ENCODE data around the gene PUDP.

Gene PUDP

DNA sequence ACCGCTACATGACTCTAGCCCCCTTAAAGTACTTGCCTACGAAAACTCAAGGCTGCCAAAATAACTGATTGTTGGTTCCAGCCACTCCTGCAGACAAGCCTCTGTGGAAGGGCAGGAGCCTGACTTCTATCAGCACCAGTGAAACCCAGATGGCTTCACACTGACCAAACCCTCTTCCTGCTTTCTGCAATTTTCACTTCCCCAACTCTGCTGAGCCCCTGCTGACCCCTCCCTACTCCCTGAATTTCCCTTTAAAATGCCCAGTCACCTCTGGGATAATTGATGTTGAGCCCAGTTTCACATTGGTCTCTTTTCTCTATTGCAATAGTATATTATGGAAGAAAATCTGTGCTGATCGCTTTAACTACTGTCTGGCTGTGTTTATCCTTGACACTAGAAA lies 62.1 kb downstream of the PUDP start:
- H3K9ac ChIP-seq: no peak overlapping the region
- no peaks in the 10 kb centered on the region for H3K27me3 ChIP-seq (ENCODE audit: insufficient read depth, low read depth)
- H2AFZ ChIP-seq (ENCODE audit: low read depth): no peak overlapping the region
- TF ChIP-seq, protein P1, sequence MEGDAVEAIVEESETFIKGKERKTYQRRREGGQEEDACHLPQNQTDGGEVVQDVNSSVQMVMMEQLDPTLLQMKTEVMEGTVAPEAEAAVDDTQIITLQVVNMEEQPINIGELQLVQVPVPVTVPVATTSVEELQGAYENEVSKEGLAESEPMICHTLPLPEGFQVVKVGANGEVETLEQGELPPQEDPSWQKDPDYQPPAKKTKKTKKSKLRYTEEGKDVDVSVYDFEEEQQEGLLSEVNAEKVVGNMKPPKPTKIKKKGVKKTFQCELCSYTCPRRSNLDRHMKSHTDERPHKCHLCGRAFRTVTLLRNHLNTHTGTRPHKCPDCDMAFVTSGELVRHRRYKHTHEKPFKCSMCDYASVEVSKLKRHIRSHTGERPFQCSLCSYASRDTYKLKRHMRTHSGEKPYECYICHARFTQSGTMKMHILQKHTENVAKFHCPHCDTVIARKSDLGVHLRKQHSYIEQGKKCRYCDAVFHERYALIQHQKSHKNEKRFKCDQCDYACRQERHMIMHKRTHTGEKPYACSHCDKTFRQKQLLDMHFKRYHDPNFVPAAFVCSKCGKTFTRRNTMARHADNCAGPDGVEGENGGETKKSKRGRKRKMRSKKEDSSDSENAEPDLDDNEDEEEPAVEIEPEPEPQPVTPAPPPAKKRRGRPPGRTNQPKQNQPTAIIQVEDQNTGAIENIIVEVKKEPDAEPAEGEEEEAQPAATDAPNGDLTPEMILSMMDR (conservative IDR thresholded peaks at IDR 0.05; ENCODE audit: low read depth, low read length): no peak
- H3K4me3 ChIP-seq (IDR thresholded peaks at IDR 0.05; ENCODE audit: insufficient read depth, low read depth, low read length): no peak overlapping the region
- no peaks in the 10 kb centered on the region for H3K36me3 ChIP-seq (ENCODE audit: insufficient read depth)
- peaks cover 21% of the 10 kb centered on the region for H3K4me1 ChIP-seq (ENCODE audit: low read depth, poor library complexity, severe bottlenecking)
- H4K20me1 ChIP-seq (ENCODE audit: insufficient read depth): peaks cover 3% of the 10 kb centered on the region; the same call in 1 of the 2 replicates
- H3K79me2 ChIP-seq (ENCODE audit: insufficient read depth, low read depth): no peaks in the 10 kb centered on the region
- no peak overlapping the region for H3K27ac ChIP-seq
- no peak overlapping the region for H3K4me2 ChIP-seq

GRCh38 chrX:7084841-7085240 lies 63.1 kb downstream of the PUDP start:
- TF ChIP-seq, protein P1 (conservative IDR thresholded peaks at IDR 0.05; ENCODE audit: low read depth, low read length): no peak
- Histone ChIP-seq H2AFZ (ENCODE audit: low read depth) (no peak overlapping the region), H3K4me2 (no peak overlapping the region), H3K4me3 (IDR thresholded peaks at IDR 0.05; ENCODE audit: insufficient read depth, low read depth, low read length) (no peak overlapping the region), H3K36me3 (ENCODE audit: insufficient read depth) (no peaks in the 10 kb centered on the region), H3K27me3 (ENCODE audit: insufficient read depth, low read depth) (no peaks in the 10 kb centered on the region), H3K79me2 (ENCODE audit: insufficient read depth, low read depth) (no peaks in the 10 kb centered on the region), H3K27ac (no peak overlapping the region), H4K20me1 (ENCODE audit: insufficient read depth) (peaks cover 3% of the 10 kb centered on the region; the same call in 1 of the 2 replicates), H3K9ac (no peak overlapping the region), H3K4me1 (ENCODE audit: low read depth, poor library complexity, severe bottlenecking) (peaks cover 21% of the 10 kb centered on the region)

DNA sequence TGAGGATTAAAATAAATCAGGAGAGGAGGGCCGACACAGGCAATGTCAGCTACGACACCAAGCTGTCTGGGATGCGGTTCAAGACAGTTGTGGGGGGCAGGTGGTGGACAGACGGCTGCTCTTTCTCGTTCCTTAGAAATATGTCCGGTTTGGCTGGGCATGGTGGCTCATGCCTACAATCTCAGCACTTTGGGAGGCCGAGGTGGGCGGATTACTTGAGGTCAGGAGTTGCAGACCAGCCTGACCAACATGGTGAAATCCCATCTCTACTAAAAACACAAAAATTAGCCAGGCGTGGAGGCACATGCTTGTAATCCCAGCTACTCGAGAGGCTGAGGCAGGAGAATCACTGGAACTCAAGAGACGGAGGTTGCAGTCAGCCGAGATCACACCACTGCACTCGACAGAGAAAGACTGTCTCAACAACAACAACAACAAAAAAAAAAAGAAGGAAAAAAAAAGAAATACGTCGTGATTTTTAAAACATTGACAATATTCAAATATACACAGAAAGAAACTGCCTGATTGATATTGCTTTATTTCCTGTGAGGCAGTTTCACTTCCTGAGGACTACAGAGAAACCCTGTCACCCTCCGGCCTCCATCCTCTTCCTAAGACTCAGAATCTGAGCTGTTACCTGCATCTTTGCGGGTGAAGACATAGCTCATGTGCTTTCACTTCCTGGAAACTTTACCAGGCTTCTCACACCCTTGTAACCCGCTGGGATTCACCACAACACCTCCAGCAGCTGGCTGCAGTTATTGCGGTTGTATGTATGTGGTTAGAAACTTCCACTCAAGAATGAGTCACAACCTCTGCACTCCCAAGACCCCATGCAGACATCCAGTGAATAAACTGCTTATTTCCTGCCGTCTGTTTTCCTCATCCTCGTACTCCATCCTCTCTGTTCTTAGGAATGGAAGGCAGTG lies 64.2 kb downstream of the PUDP start:
- no peak overlapping the region for H3K9ac ChIP-seq
- H3K27ac ChIP-seq: no peak overlapping the region
- peaks cover 3% of the 10 kb centered on the region; the same call in 1 of the 2 replicates for H4K20me1 ChIP-seq (ENCODE audit: insufficient read depth)
- TF ChIP-seq, protein P1 (conservative IDR thresholded peaks at IDR 0.05; ENCODE audit: low read depth, low read length): no peak
- no peak overlapping the region for H2AFZ ChIP-seq (ENCODE audit: low read depth)
- peaks cover 21% of the 10 kb centered on the region for H3K4me1 ChIP-seq (ENCODE audit: low read depth, poor library complexity, severe bottlenecking)
- H3K36me3 ChIP-seq (ENCODE audit: insufficient read depth): no peaks in the 10 kb centered on the region
- H3K4me2 ChIP-seq: peak overlapping the region; percentile 36
- H3K4me3 ChIP-seq (IDR thresholded peaks at IDR 0.05; ENCODE audit: insufficient read depth, low read depth, low read length): no peak overlapping the region
- no peaks in the 10 kb centered on the region for H3K79me2 ChIP-seq (ENCODE audit: insufficient read depth, low read depth)
- no peaks in the 10 kb centered on the region for H3K27me3 ChIP-seq (ENCODE audit: insufficient read depth, low read depth)

- Histone ChIP-seq H3K9ac (no peak overlapping the region), H3K27me3 (ENCODE audit: insufficient read depth, low read depth) (no peaks in the 10 kb centered on the region), H3K27ac (no peak overlapping the region), H2AFZ (ENCODE audit: low read depth) (no peak overlapping the region), H4K20me1 (ENCODE audit: insufficient read depth) (peaks cover 3% of the 10 kb centered on the region; the same call in 1 of the 2 replicates), H3K4me1 (ENCODE audit: low read depth, poor library complexity, severe bottlenecking) (peaks cover 21% of the 10 kb centered on the region), H3K4me3 (IDR thresholded peaks at IDR 0.05; ENCODE audit: insufficient read depth, low read depth, low read length) (no peak overlapping the region), H3K36me3 (ENCODE audit: insufficient read depth) (no peaks in the 10 kb centered on the region), H3K79me2 (ENCODE audit: insufficient read depth, low read depth) (no peaks in the 10 kb centered on the region; the same call in 1 of the 2 replicates), H3K4me2 (peak overlapping the region; percentile 25; the same call in 1 of the 2 replicates)
- TF ChIP-seq, protein P1 (conservative IDR thresholded peaks at IDR 0.05; ENCODE audit: low read depth, low read length): no peak
Measured at GRCh38 chrX:7083021-7083420, 64.9 kb downstream of the PUDP start.

All from KMS-11 (cell line).